H1 (cell line): ENCODE measurements around the gene DYNLRB2. TPM values are rescaled to one million over a fixed set of nuclear protein-coding genes. Genes with fewer than 3 reads are reported as not detected.

ENCODE experiments used
- CTCF ChIA-PET: fragments of 300-600 bp; sonication (Branson Sonifier 250); formaldehyde crosslinking; loops from one replicate; lab custom pipeline; 2021; ENCODE audit not compliant: partially characterized antibody; lab: Charles Lee
- POLR2A ChIA-PET: fragments of 300-600 bp; sonication (Branson Sonifier 250); formaldehyde crosslinking; loops from one replicate; lab custom pipeline; 2021; ENCODE audit warnings: inconsistent platforms; ENCODE audit not compliant: partially characterized antibody; lab: Charles Lee
- DNase-seq, 2 experiments: peaks; one replicate each; pipeline versions ENCODE4 v3.0.0 to v3.0.0-alpha.2; 2010 to 2022; ENCODE audit warnings: low spot score in 2 of 2, low read depth in 1 of 2, mixed read lengths in 1 of 2
- FAIRE-seq: peaks from 2 replicates; lab custom pipeline; 2011; peaks lifted over from hg19 to GRCh38; lab: Jason Lieb, UNC
- H2AFZ ChIP-seq: 2 replicates; pipeline ENCODE4 v1.8.1; 2012; ENCODE audit warnings: low read length, inconsistent platforms
- H2AK5ac ChIP-seq: 2 replicates; pipeline ENCODE4 v1.6.1; 2013; ENCODE audit warnings: low read depth, low read length
- H2BK120ac ChIP-seq: replicated peaks from 2 replicates; pipeline ENCODE3; 2013; ENCODE audit warnings: low read depth, low read length, inconsistent platforms
- H2BK12ac ChIP-seq: 2 replicates; pipeline ENCODE4 v1.6.1; 2013; ENCODE audit warnings: low read depth, low read length
- H2BK15ac ChIP-seq: 2 replicates; pipeline ENCODE4 v1.6.1; 2013; ENCODE audit warnings: low read length
- H2BK20ac ChIP-seq: 2 replicates; pipeline ENCODE4 v1.6.1; 2013; ENCODE audit warnings: low read length
- H2BK5ac ChIP-seq: 2 replicates; pipeline ENCODE4 v1.6.1; 2013; ENCODE audit warnings: low read depth, low read length
- H3K14ac ChIP-seq: 2 replicates; pipeline ENCODE4 v1.6.1; 2013; ENCODE audit warnings: inconsistent platforms; ENCODE audit not compliant: insufficient read length
- H3K18ac ChIP-seq: 2 replicates; pipeline ENCODE4 v1.6.1; 2013; ENCODE audit warnings: low read length; ENCODE audit errors: extremely low read depth
- H3K23ac ChIP-seq: 2 replicates; pipeline ENCODE4 v1.6.1; 2013; ENCODE audit warnings: inconsistent platforms; ENCODE audit not compliant: insufficient read length
- H3K23me2 ChIP-seq: 2 replicates; pipeline ENCODE4 v1.6.1; 2013; ENCODE audit warnings: low read depth, low read length
- H3K27ac ChIP-seq: 2 replicates; pipeline ENCODE4 v1.6.1; 2011; ENCODE audit warnings: low read depth, low read length, inconsistent platforms
- H3K27me3 ChIP-seq, 4 experiments: replicated peaks in 1 of 4; 1 replicate in 1 of 4; 2 replicates in 3 of 4; pipeline versions ENCODE4 v1.6.1 to v1.8.1; 2011 to 2013; ENCODE audit warnings: low read length in 3 of 4, mild to moderate bottlenecking in 3 of 4, inconsistent platforms in 2 of 4, mixed read lengths in 2 of 4, moderate library complexity in 1 of 4; ENCODE audit not compliant: control insufficient read depth in 3 of 4, insufficient read depth in 3 of 4; ENCODE audit errors: extremely low read depth in 1 of 4
- H3K36me3 ChIP-seq, 4 experiments: 2 replicates each; pipeline versions ENCODE4 v1.6.1 to v1.8.1; 2011 to 2013; ENCODE audit warnings: mild to moderate bottlenecking in 4 of 4, low read length in 3 of 4, moderate library complexity in 2 of 4, control low read depth in 1 of 4, inconsistent platforms in 1 of 4; ENCODE audit not compliant: insufficient read depth in 4 of 4, control insufficient read depth in 2 of 4
- H3K4ac ChIP-seq: replicated peaks from 2 replicates; pipeline ENCODE3; 2013; ENCODE audit warnings: low read length, low read depth, mixed read lengths, inconsistent platforms; ENCODE audit not compliant: insufficient read length
- H3K4me1 ChIP-seq, 4 experiments: replicated peaks in 1 of 4; 1 replicate in 1 of 4; 2 replicates in 3 of 4; pipeline versions ENCODE4 v1.6.1 to v1.8.1; 2011 to 2013; ENCODE audit warnings: low read length in 3 of 4, inconsistent platforms in 2 of 4, mixed read lengths in 1 of 4; ENCODE audit not compliant: insufficient read depth in 4 of 4, control insufficient read depth in 3 of 4
- H3K4me2 ChIP-seq, 2 experiments: 2 replicates each; pipeline versions ENCODE4 v1.6.1 to v1.8.1; 2011 to 2013; ENCODE audit warnings: low read depth in 2 of 2, low read length in 2 of 2, control low read depth in 1 of 2, inconsistent platforms in 1 of 2, mild to moderate bottlenecking in 1 of 2; ENCODE audit not compliant: insufficient read depth in 1 of 2
- H3K4me3 ChIP-seq, 4 experiments: fragments of 200-600, 300-600 bp in 1 of 4; sonication (generic), shearing (Covaris generic), sonication (Bioruptor Twin) in 1 of 4; 2 replicates each; pipeline versions ENCODE4 v1.5.1 to v1.8.1; 2011 to 2016; ENCODE audit warnings: low read length in 4 of 4, low read depth in 3 of 4, control low read depth in 2 of 4, inconsistent platforms in 2 of 4, mild to moderate bottlenecking in 2 of 4, mixed read lengths in 1 of 4, moderate library complexity in 1 of 4; ENCODE audit not compliant: insufficient read depth in 2 of 4; ENCODE audit errors: extremely low read depth in 1 of 4
- H3K56ac ChIP-seq: replicated peaks from 2 replicates; pipeline ENCODE3; 2013; ENCODE audit warnings: low read depth, mild to moderate bottlenecking, mixed read lengths, low read length, inconsistent platforms; ENCODE audit not compliant: insufficient read length
- H3K79me1 ChIP-seq: 2 replicates; pipeline ENCODE4 v1.6.1; 2013; ENCODE audit warnings: low read depth, low read length, control low read depth
- H3K79me2 ChIP-seq, 2 experiments: 2 replicates each; pipeline versions ENCODE4 v1.6.1 to v1.8.1; 2012 to 2013; ENCODE audit warnings: low read length in 2 of 2, mild to moderate bottlenecking in 2 of 2, inconsistent platforms in 1 of 2; ENCODE audit not compliant: insufficient read depth in 2 of 2, control insufficient read depth in 1 of 2
- H3K9ac ChIP-seq, 4 experiments: replicated peaks in 1 of 4; 1 replicate in 1 of 4; 2 replicates in 3 of 4; pipeline versions ENCODE4 v1.6.1 to v1.8.1; 2011 to 2013; ENCODE audit warnings: low read depth in 3 of 4, low read length in 3 of 4, control low read depth in 2 of 4, mild to moderate bottlenecking in 2 of 4, moderate library complexity in 2 of 4, inconsistent platforms in 1 of 4; ENCODE audit errors: extremely low read depth in 1 of 4
- H3K9me3 ChIP-seq, 2 experiments: 2 replicates each; pipeline versions ENCODE4 v1.6.1 to v1.8.1; 2012 to 2013; ENCODE audit warnings: mild to moderate bottlenecking in 2 of 2, moderate library complexity in 2 of 2, control low read depth in 1 of 2, inconsistent platforms in 1 of 2, low read depth in 1 of 2, low read length in 1 of 2, mixed read lengths in 1 of 2; ENCODE audit not compliant: insufficient read depth in 2 of 2
- H4K20me1 ChIP-seq, 2 experiments: replicated peaks in 1 of 2; 2 replicates each; pipeline versions ENCODE3 to v1.8.1; 2011 to 2013; ENCODE audit warnings: inconsistent platforms in 2 of 2, low read length in 2 of 2, mild to moderate bottlenecking in 1 of 2; ENCODE audit not compliant: insufficient read depth in 2 of 2, control insufficient read depth in 1 of 2
- H4K5ac ChIP-seq: 2 replicates; pipeline ENCODE4 v1.6.1; 2013; ENCODE audit warnings: low read length, low read depth, mixed read lengths, inconsistent platforms; ENCODE audit not compliant: insufficient read length
- H4K8ac ChIP-seq: 2 replicates; pipeline ENCODE4 v1.8.0; 2013; ENCODE audit warnings: mild to moderate bottlenecking, moderate library complexity, low read length, inconsistent platforms; ENCODE audit not compliant: insufficient read depth; ENCODE audit errors: extremely low read depth
- H4K91ac ChIP-seq: replicated peaks from 2 replicates; pipeline ENCODE3; 2013; ENCODE audit warnings: low read length, mixed read lengths, inconsistent platforms; ENCODE audit not compliant: insufficient read length
- ATF2 ChIP-seq: IDR thresholded peaks from 2 replicates; pipeline ENCODE4 v1.6.1; 2012; ENCODE audit warnings: low read length, inconsistent platforms
- EP300 ChIP-seq, 2 experiments: IDR thresholded peaks; 1 replicate in 1 of 2; 2 replicates in 1 of 2; pipeline ENCODE4 v1.6.1; 2011 to 2012; ENCODE audit warnings: low read depth in 2 of 2, low read length in 2 of 2, mild to moderate bottlenecking in 2 of 2, borderline replicate concordance in 1 of 2, inconsistent platforms in 1 of 2, moderate library complexity in 1 of 2
- HDAC2 ChIP-seq, 2 experiments: fragments of 300-600 bp in 1 of 2; sonication (generic) in 1 of 2; IDR thresholded peaks; 2 replicates each; pipeline ENCODE4 v1.6.1; 2011 to 2012; ENCODE audit warnings: low read depth in 2 of 2, low read length in 2 of 2, mild to moderate bottlenecking in 2 of 2, moderate library complexity in 2 of 2, borderline replicate concordance in 1 of 2, inconsistent platforms in 1 of 2
- MAFK ChIP-seq: IDR thresholded peaks from 2 replicates; pipeline ENCODE4 v1.6.1; 2012; ENCODE audit warnings: low read depth, mild to moderate bottlenecking, improper control_type of control experiment, low read length
- MAX ChIP-seq: IDR thresholded peaks from 2 replicates; pipeline ENCODE4 v1.6.1; 2012; ENCODE audit warnings: inconsistent platforms
- NRF1 ChIP-seq: IDR thresholded peaks from 2 replicates; pipeline ENCODE4 v1.6.1; 2011; ENCODE audit warnings: mild to moderate bottlenecking, low read depth, low read length, improper control_type of control experiment
- POU5F1 ChIP-seq: IDR thresholded peaks from 2 replicates; pipeline ENCODE4 v1.6.1; 2011; ENCODE audit warnings: low read depth, mild to moderate bottlenecking, low read length, moderate library complexity
- RBBP5 ChIP-seq: IDR thresholded peaks from 2 replicates; pipeline ENCODE4 v1.7.1; 2012; ENCODE audit warnings: low read depth, mild to moderate bottlenecking, inconsistent platforms, low read length, moderate library complexity, borderline replicate concordance
- RFX5 ChIP-seq: IDR thresholded peaks from 2 replicates; pipeline ENCODE4 v1.6.1; 2011; ENCODE audit warnings: low read depth, low read length, improper control_type of control experiment, borderline replicate concordance
- SRF ChIP-seq: IDR thresholded peaks from 2 replicates; pipeline ENCODE4 v1.6.1; 2011; ENCODE audit warnings: mild to moderate bottlenecking, low read depth, low read length, moderate library complexity
- SUZ12 ChIP-seq: fragments of 200-600 bp; sonication (generic); IDR thresholded peaks from 2 replicates; pipeline ENCODE4 v1.6.1; 2012; ENCODE audit warnings: mild to moderate bottlenecking, inconsistent platforms, low read length, moderate library complexity, mixed read lengths
- WGBS, 2 experiments: shearing (Covaris generic) in 1 of 2; methylation state at CpG; one replicate each; pipeline versions ENCODE4 v1.1.6 to v1.1.7; 2013 to 2015; ENCODE audit warnings: low lambda C conversion rate in 2 of 2, mixed read lengths in 2 of 2, inconsistent platforms in 1 of 2, low coverage in 1 of 2, missing lambda C conversion rate in 1 of 2; ENCODE audit not compliant: insufficient replicate concordance in 2 of 2, insufficient coverage in 1 of 2, insufficient read length in 1 of 2; ENCODE audit errors: extremely low coverage in 1 of 2, missing lambda C conversion rate in 1 of 2; 5-methylcytosine and 5-hydroxymethylcytosine counted together
- polyA plus RNA-seq, 7 experiments: library from polyadenylated mRNA; depleted of rRNA in 3 of 7; stranded (reverse) in 5 of 7; unstranded in 2 of 7; fragments of >200 nt in 5 of 7; fragments of 200-250 nt in 2 of 7; gene quantifications; 1 replicate in 5 of 7; 2 replicates in 1 of 7; 4 replicates in 1 of 7; pipeline versions ENCODE4 v1.2.1 to v1.2.3, GENCODE V29; 2011 to 2013; ENCODE audit warnings: missing spikeins in 2 of 7, mixed read lengths in 2 of 7
- total RNA-seq: library from RNA; stranded (reverse); fragmentation: NEBNext Ultra II Directional; extraction: Animal tissue kit (Norgen Biotek cat#: 25700); gene quantifications from 2 replicates; pipeline ENCODE4 v1.2.1, GENCODE V29; 2021

DYNLRB2 gene
- total and polyA plus RNA-seq, 2 of the 8 experiments (the other 6 are each of a cell fraction or from before 2014, with no cell fraction given): not detected

- Histone ChIP-seq H2BK120ac (no peak overlapping the region), H2BK15ac (no peak overlapping the region), H2AFZ (no peak overlapping the region), H3K27ac (no peak overlapping the region), H3K4ac (no peak overlapping the region), H3K4me1 (peaks cover 0 to 4% (median 0%) of the 10 kb centered on the region in 4 experiments; a peak in 1 of 7 replicates), H4K20me1 (no peaks in the 10 kb centered on the region), H2BK12ac (no peak overlapping the region), H3K79me2 (no peaks in the 10 kb centered on the region), H3K4me3 (no peak overlapping the region), H2BK20ac (no peak overlapping the region), H2BK5ac (no peak overlapping the region), H4K8ac (no peak overlapping the region), H2AK5ac (no peak overlapping the region), H3K14ac (no peak overlapping the region), H3K79me1 (no peaks in the 10 kb centered on the region), H3K9ac (no peak overlapping the region), H3K36me3 (no peaks in the 10 kb centered on the region), H4K91ac (no peak overlapping the region), H3K9me3 (peaks cover 15 to 65% of the 10 kb centered on the region in 2 experiments), H4K5ac (no peak overlapping the region), H3K4me2 (no peak overlapping the region), H3K27me3 (no peaks in the 10 kb centered on the region), H3K56ac (no peak overlapping the region), H3K18ac (no peak overlapping the region), H3K23me2 (no peaks in the 10 kb centered on the region; the same call in 1 of the 2 replicates), H3K23ac (no peak overlapping the region)
- WGBS, 2 experiments: 90% methylated on average over 9 of the region's 9 CpGs; no CpG with 5 or more reads in 1 of the 2 experiments
- DNase-seq (no peak), FAIRE-seq (no peak)
- ChIA-PET CTCF (no interaction called here), POLR2A (no interaction called here)
- no peak for TF ChIP-seq SRF
- TF ChIP-seq EP300 (IDR thresholded peaks at IDR 0.05; ENCODE audit: borderline replicate concordance in 1 of 2, low read depth in 2 of 2, low read length in 2 of 2): no peak
- TF ChIP-seq RBBP5: no peak
- no peak for TF ChIP-seq SUZ12
- no peak for TF ChIP-seq NRF1
- no peak for TF ChIP-seq POU5F1
- no peak for TF ChIP-seq ATF2
- TF ChIP-seq HDAC2 (IDR thresholded peaks at IDR 0.05; ENCODE audit: borderline replicate concordance in 1 of 2, low read depth in 2 of 2, low read length in 2 of 2): no peak
- no peak for TF ChIP-seq RFX5
- no peak for TF ChIP-seq MAFK
- TF ChIP-seq MAX: no peak
Observed at GRCh38 chr16:80569440-80570105, 28.8 kb downstream of the DYNLRB2 start.
